DMS153 treated with DMSO at 0.1 percent for 48 hours (cell line): Measurements from ENCODE around the gene THRB.
"Not testable (repeated sequence)": the region's sequence is repeated elsewhere in the genome, so short reads cannot be mapped to it uniquely, and the experiment has no call there.

Experiments used
- DNase-seq: peaks from one replicate; lab custom pipeline; 2025; ENCODE audit not compliant: unreplicated experiment; lab: John Stamatoyannopoulos, UW

Gene THRB

GRCh38 chr3:24410860-24411259 lies 83.8 kb downstream of the THRB start:
- no peak for DNase-seq

GRCh38 chr3:24407980-24408680 lies 86.5 kb downstream of the THRB start:
- DNase-seq: no peak

- no peak for DNase-seq
Observed at GRCh38 chr3:24406900-24407299, 87.8 kb downstream of the THRB start.

GRCh38 chr3:24405057-24405456 lies 89.6 kb downstream of the THRB start:
- DNase-seq: no peak

- DNase-seq: no peak
Observed at GRCh38 chr3:24401811-24402185, 92.9 kb downstream of the THRB start.

- DNase-seq: no peak
Observed at GRCh38 chr3:24401090-24401810, 93.4 kb downstream of the THRB start.

GRCh38 chr3:24400450-24400849 lies 94.2 kb downstream of the THRB start:
- no peak for DNase-seq

- DNase-seq: no peak
Observed at GRCh38 chr3:24400015-24400414, 94.6 kb downstream of the THRB start.

- no peak for DNase-seq
Observed at GRCh38 chr3:24399614-24400013, 95.0 kb downstream of the THRB start.

GRCh38 chr3:24398712-24399111 lies 95.9 kb downstream of the THRB start:
- not testable (repeated sequence) for DNase-seq

- no peak for DNase-seq
Observed at GRCh38 chr3:24396338-24396737, 98.3 kb downstream of the THRB start.

GRCh38 chr3:24394754-24395153 lies 99.9 kb downstream of the THRB start:
- no peak for DNase-seq

GRCh38 chr3:24393316-24393715 lies 101.3 kb downstream of the THRB start:
- DNase-seq: no peak

GRCh38 chr3:24390169-24391130 lies 104.2 kb downstream of the THRB start:
- no peak for DNase-seq

- DNase-seq: no peak
Observed at GRCh38 chr3:24389108-24390090, 105.3 kb downstream of the THRB start.

GRCh38 chr3:24388611-24389010 lies 106.0 kb downstream of the THRB start:
- DNase-seq: no peak

- DNase-seq: no peak
Observed at GRCh38 chr3:24388159-24388558, 106.5 kb downstream of the THRB start.

GRCh38 chr3:24387493-24387892 lies 107.2 kb downstream of the THRB start:
- no peak for DNase-seq

- DNase-seq: no peak
Observed at GRCh38 chr3:24387000-24387399, 107.7 kb downstream of the THRB start.

- DNase-seq: no peak
Observed at GRCh38 chr3:24386458-24386857, 108.2 kb downstream of the THRB start.
